RCC 7860 (cell line): ENCODE data around the gene TMEM50A.
"Not testable (repeated sequence)": the region's sequence is repeated elsewhere in the genome, so short reads cannot be mapped to it uniquely, and the experiment has no call there.

Experiments
- DNase-seq: peaks from one replicate; pipeline ENCODE4 v3.0.0-alpha.2; 2015; ENCODE audit warnings: low spot score
- FAIRE-seq: peaks from 2 replicates; lab custom pipeline; 2012; peaks lifted over from hg19 to GRCh38; lab: Jason Lieb, UNC

Gene TMEM50A

GRCh38 chr1:25338188-25338981, at the start of gene TMEM50A:
Gene TMEM50A (plus strand): TSS chr1:25338334. CDS start chr1:25340487, 2,153 bp downstream.
- peak; percentile 81 for FAIRE-seq

GRCh38 chr1:25288573-25289101, 49.5 kb upstream of the TMEM50A start:
- FAIRE-seq: not testable (repeated sequence)

More at GRCh38 chr1:25338188-25338981, at the start of gene TMEM50A:
- DNase-seq: peak; percentile 81

GRCh38 chr1:25290043-25290442, 48.1 kb upstream of the TMEM50A start:
- DNase-seq: not testable (repeated sequence)

More at GRCh38 chr1:25288573-25289101, 49.5 kb upstream of the TMEM50A start:
- DNase-seq: not testable (repeated sequence)

DNA sequence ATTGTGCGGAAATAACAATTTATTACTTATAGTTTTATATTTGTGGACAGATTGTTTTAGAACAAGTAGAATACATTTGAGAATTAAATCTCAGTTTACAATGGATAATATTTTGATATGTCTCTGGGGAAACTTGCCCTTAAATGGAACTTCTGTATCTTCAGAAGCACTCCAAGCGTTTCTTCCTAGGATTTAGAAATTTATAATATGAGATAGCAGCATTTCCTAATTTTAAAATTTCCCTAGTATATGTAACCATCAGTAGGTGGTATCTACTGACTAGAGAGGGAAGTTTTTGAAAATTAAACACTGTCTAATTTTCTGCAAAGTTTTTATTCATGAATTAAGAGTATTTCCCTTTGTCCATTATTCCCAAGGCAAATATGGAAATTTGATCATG, 44.7 kb upstream of the TMEM50A start:
- FAIRE-seq, DNase-seq: not testable (repeated sequence)

More at GRCh38 chr1:25290043-25290442, 48.1 kb upstream of the TMEM50A start:
- FAIRE-seq: not testable (repeated sequence)

DNA sequence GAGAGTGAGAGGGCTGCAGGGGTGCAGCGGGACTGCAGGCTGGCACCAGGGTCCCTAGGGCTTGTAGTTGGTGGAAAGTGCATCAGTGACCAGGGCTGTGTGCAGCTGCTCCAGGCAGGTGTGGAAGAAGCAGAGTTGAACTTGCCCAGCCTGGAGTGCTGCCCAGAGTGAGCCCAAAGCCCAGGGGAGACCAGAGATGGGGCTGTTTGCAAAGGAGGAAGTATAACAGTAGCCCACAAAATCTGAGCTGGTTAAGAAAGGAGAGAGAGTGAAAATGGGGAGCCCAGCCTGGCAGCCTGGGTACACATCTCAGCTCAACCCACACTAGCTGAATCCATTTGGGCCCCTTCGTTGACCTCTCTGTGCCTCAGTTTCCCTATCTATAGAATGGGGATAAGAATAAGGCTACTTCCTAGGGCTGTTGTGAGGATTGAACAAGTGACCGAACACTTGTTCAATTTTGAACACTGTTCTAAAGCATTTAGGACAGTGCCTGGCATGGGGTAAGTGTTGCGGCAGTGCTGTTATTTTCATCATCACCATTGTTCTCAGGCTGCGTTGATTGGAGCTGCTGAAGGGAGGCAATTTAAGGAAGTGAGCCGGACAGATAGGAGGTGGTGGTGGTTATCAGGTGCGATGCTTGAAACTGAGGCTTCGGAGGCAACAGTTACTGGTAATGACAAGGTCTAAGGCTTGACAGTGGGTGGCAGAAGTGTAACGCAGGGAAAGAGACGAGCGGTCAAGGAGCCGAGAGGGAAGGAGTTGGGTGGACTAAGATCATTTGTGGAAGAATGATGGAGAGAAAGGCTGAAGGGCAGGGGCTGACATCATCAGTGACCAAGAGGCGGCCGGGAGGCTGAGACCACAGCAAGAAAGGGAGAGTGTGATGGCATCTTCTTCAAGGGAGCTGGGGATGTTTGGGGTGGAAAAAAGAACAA, 43.0 kb upstream of the TMEM50A start:
- not testable (repeated sequence) for DNase-seq, FAIRE-seq

DNA sequence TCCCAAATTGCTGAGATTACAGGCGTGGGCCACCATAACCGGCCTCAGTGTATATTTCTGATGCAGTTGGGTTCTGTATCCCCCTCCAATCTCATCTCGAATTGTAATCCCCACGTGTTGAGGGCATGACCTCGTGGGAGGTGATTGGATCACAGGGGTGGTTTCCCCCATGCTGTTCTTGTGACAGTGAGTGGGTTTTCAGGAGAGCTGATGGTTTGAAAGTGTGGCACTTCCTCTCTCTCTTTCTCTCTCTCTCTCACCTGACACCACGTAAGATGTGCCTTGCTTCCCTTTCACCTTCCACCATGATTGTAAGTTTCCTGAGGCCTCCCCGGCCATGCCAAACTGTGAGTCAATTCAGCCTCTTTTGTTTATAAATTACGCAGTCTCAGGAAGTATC, 41.6 kb upstream of the TMEM50A start:
- not testable (repeated sequence) for FAIRE-seq, DNase-seq

- FAIRE-seq, DNase-seq: not testable (repeated sequence)
Observed at GRCh38 chr1:25300729-25301128, 37.4 kb upstream of the TMEM50A start.

GRCh38 chr1:25302330-25302729, 35.8 kb upstream of the TMEM50A start:
- FAIRE-seq, DNase-seq: not testable (repeated sequence)

DNA sequence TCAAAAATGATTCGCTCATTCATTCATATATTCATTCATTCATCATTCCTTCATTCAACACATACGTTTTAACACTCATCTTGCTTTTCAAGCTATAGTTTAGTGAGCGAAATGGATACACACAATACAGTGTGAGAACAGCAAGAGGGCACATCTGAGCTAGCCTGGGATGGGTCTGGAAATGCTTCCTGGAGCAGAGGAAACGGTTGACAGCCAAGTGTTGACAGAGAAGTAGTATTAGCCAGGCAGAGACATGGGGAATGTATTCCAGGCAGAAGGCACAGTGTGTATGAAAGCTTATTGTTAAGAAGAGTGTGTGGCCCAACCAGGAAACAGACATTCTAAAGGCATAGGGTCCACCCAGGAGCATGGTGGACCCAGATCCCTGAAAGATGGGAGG, 33.2 kb upstream of the TMEM50A start:
- not testable (repeated sequence) for DNase-seq, FAIRE-seq

- FAIRE-seq: not testable (repeated sequence)
Observed at GRCh38 chr1:25308168-25308567, 30.0 kb upstream of the TMEM50A start.

DNA sequence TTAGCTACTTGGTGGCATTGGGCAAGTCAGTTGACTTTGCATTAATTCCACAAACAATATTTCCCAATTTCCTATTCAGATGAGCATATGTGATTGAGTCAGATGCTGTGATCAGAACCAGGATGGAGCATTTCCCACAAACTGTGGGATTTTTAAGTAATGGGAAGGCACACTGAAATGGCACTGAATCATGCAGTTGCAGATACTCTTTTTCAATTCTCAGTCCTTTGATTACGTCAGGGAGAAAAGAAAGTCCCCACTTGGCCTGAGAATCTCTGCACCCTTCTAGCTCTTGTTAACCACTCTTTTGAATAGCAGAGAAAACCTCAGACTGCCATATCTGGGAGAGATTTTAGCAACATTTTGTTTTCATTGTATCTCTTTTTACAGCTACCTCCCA, 29.0 kb upstream of the TMEM50A start:
- DNase-seq, FAIRE-seq: not testable (repeated sequence)

More at GRCh38 chr1:25308168-25308567, 30.0 kb upstream of the TMEM50A start:
- DNase-seq: not testable (repeated sequence)

GRCh38 chr1:25309486-25309885, 28.6 kb upstream of the TMEM50A start:
- not testable (repeated sequence) for DNase-seq, FAIRE-seq

DNA sequence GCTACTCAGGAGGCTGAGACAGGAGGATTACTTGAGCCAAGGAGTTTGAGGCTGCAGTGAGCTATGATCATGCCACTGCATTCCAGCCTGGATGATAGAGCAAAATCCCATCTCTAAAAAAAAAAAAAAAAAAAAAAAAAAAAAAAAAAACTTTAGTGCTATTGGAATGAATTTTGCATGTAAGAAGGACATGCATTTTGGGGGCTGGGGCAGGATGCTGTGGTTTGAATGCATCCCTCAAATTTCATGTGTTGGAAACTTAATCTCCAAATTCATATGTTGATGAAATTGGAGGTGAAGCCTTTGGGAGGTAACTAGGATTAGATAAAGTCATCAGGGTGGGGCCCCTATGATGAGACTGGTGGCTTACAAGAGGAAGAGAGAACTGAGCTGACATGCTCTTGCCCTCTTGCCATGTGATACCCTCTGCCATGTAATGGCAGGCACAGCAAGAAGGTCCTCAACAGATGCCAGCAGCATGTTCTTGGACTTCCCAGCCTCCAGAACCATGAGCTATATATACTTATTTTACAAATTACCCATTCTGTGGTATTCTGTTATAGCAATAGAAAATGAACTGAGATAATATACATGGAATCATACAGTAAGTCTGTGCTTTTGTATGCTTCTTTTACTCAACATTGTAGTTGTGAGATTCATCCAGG, 25.2 kb upstream of the TMEM50A start:
- not testable (repeated sequence) for DNase-seq, FAIRE-seq

DNA sequence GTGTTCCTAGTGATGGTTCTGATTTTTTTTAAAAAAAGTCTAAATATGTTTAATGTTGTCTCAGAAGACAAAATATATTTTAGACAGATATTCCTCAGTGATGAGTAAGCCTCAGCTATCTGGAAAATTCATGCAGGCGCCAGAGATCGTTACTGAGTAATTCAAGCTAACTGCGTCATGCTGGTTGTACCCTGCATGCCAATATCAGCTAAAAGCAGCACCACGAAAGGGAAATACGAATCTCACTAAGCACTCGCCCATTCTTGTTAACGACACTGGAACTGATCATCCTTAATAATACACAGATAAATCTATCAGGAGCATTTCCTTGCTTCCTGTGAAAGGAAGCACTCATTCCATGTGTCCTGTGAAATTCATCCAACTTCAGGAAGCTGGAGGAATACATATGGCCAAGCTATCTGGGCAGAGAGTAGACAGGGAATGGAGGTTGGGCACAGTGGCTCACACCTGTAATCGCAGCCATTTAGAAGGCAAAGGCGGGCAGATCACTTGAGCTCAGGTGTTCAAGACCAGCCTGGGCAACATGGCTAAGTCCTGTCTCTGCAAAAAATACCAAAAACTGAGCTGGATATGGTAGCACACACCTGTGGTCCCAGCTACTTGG, 17.7 kb upstream of the TMEM50A start:
- not testable (repeated sequence) for DNase-seq, FAIRE-seq

- DNase-seq, FAIRE-seq: not testable (repeated sequence)
Observed at GRCh38 chr1:25322127-25322526, 16.0 kb upstream of the TMEM50A start.

DNA sequence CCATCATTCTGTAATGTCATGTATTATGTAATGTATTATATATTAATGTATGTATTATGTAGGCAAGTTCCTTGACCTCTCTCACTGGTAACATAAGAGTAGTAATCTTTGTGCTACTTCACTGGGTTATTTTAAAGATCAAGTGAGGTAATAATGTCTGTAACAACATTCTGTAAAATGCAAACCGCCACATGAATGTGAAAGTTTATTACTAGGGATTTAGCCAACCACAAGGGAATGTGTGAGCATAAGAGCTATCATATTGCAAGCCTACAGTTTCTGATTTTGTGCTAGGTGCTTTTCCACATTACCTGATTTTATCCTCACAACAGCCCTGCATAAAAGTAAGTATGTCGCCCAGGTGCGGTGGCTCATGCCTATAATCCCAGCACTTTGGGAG, 13.7 kb upstream of the TMEM50A start:
- not testable (repeated sequence) for DNase-seq, FAIRE-seq

GRCh38 chr1:25327864-25328790, 10.0 kb upstream of the TMEM50A start:
- DNase-seq, FAIRE-seq: not testable (repeated sequence)

DNA sequence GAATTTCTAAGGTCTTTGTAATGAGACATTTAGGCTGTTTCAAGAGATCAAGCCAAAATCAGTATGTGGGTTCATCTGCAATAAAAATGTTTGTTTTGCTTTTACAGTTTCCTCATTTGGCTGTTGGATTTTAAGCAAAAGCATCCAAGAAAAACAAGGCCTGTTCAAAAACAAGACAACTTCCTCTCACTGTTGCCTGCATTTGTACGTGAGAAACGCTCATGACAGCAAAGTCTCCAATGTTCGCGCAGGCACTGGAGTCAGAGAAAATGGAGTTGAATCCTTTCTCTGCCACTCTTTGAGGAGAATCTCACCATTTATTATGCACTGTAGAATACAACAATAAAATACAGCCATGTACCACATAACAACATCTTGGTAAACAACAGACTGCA, 9.3 kb upstream of the TMEM50A start:
- DNase-seq, FAIRE-seq: not testable (repeated sequence)
